SK-N-SH (cell line): ENCODE measurements around the gene OCSTAMP.

ENCODE experiments used
- EP300 ChIP-seq, 2 experiments: IDR thresholded peaks; 2 replicates each; pipeline versions ENCODE4 v1.4.0 to v1.6.1; 2012; ENCODE audit warnings: borderline replicate concordance in 1 of 2, low read depth in 1 of 2, low read length in 1 of 2
- JUND ChIP-seq: IDR thresholded peaks from 2 replicates; pipeline ENCODE4 v1.4.0; 2012
- POLR2AphosphoS5 ChIP-seq: IDR thresholded peaks from 2 replicates; pipeline ENCODE4 v1.6.1; 2012; ENCODE audit warnings: low read depth, low read length
- SIN3A ChIP-seq: IDR thresholded peaks from 2 replicates; pipeline ENCODE4 v1.6.1; 2012; ENCODE audit warnings: low read depth, mild to moderate bottlenecking, low read length, moderate library complexity, borderline replicate concordance
- SMC3 ChIP-seq: IDR thresholded peaks from 2 replicates; pipeline ENCODE4 v1.6.1; 2012; ENCODE audit warnings: low read depth, low read length, improper control_type of control experiment
- TCF12 ChIP-seq: IDR thresholded peaks from 2 replicates; pipeline ENCODE4 v1.4.0; 2012
- TF ChIP-seq, protein P1 (sequence below): fragments of 200-600 bp; sonication (generic); IDR thresholded peaks from 2 replicates; pipeline ENCODE4 v1.6.1; 2017; ENCODE audit warnings: antibody characterized with exemption, mild to moderate bottlenecking, moderate library complexity
- TF ChIP-seq, protein P2 (sequence below): IDR thresholded peaks from 2 replicates; pipeline ENCODE4 v1.4.0; 2012; ENCODE audit warnings: low read depth, borderline replicate concordance
- TF ChIP-seq, protein P3 (sequence below): fragments of 150-350 bp; IDR thresholded peaks from 2 replicates; pipeline ENCODE4 v1.6.1; 2017; ENCODE audit warnings: antibody characterized with exemption, low read length, low read depth, borderline replicate concordance
- TF ChIP-seq, protein P4 (sequence below): IDR thresholded peaks from 2 replicates; pipeline ENCODE4 v1.4.0; 2012; ENCODE audit warnings: low read depth, borderline replicate concordance

DNA sequence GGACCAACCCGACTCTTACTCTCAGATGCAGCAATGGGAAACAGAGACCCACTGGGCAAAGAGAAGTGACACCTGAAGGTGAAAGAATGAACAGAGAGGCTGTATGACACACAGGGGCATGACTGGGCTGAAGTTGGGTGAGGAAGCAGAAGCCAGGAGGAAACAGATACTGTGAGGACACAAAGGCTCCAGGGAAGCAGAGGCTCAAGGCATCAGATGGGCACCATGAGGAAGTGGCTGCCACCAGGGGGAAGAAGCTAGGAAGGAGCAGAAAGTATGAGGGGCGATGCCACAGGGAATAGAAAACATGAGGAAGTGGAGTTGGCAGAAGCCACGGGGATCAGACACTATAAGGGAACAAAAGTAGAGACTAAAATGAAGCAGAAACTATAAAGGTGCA, 30.9 kb upstream of the OCSTAMP start:
- TF ChIP-seq, protein P1, sequence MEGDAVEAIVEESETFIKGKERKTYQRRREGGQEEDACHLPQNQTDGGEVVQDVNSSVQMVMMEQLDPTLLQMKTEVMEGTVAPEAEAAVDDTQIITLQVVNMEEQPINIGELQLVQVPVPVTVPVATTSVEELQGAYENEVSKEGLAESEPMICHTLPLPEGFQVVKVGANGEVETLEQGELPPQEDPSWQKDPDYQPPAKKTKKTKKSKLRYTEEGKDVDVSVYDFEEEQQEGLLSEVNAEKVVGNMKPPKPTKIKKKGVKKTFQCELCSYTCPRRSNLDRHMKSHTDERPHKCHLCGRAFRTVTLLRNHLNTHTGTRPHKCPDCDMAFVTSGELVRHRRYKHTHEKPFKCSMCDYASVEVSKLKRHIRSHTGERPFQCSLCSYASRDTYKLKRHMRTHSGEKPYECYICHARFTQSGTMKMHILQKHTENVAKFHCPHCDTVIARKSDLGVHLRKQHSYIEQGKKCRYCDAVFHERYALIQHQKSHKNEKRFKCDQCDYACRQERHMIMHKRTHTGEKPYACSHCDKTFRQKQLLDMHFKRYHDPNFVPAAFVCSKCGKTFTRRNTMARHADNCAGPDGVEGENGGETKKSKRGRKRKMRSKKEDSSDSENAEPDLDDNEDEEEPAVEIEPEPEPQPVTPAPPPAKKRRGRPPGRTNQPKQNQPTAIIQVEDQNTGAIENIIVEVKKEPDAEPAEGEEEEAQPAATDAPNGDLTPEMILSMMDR, result no peak
- no peak for TF ChIP-seq JUND
- TF ChIP-seq, protein P2, sequence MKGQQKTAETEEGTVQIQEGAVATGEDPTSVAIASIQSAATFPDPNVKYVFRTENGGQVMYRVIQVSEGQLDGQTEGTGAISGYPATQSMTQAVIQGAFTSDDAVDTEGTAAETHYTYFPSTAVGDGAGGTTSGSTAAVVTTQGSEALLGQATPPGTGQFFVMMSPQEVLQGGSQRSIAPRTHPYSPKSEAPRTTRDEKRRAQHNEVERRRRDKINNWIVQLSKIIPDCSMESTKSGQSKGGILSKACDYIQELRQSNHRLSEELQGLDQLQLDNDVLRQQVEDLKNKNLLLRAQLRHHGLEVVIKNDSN, result no peak
- no peak for TF ChIP-seq SMC3
- TF ChIP-seq EP300 (IDR thresholded peaks at IDR 0.05; ENCODE audit: borderline replicate concordance in 1 of 2, low read depth in 1 of 2, low read length in 1 of 2), result no peak
- TF ChIP-seq, protein P3, sequence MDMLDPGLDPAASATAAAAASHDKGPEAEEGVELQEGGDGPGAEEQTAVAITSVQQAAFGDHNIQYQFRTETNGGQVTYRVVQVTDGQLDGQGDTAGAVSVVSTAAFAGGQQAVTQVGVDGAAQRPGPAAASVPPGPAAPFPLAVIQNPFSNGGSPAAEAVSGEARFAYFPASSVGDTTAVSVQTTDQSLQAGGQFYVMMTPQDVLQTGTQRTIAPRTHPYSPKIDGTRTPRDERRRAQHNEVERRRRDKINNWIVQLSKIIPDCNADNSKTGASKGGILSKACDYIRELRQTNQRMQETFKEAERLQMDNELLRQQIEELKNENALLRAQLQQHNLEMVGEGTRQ, result no peak
- no peak for TF ChIP-seq POLR2AphosphoS5
- TF ChIP-seq, protein P4, sequence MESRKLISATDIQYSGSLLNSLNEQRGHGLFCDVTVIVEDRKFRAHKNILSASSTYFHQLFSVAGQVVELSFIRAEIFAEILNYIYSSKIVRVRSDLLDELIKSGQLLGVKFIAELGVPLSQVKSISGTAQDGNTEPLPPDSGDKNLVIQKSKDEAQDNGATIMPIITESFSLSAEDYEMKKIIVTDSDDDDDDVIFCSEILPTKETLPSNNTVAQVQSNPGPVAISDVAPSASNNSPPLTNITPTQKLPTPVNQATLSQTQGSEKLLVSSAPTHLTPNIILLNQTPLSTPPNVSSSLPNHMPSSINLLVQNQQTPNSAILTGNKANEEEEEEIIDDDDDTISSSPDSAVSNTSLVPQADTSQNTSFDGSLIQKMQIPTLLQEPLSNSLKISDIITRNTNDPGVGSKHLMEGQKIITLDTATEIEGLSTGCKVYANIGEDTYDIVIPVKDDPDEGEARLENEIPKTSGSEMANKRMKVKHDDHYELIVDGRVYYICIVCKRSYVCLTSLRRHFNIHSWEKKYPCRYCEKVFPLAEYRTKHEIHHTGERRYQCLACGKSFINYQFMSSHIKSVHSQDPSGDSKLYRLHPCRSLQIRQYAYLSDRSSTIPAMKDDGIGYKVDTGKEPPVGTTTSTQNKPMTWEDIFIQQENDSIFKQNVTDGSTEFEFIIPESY, result no peak
- TF ChIP-seq TCF12, result no peak
- no peak for TF ChIP-seq SIN3A
